OCI-LY7 (cell line): ENCODE measurements around the gene USP37. TPM values are rescaled to one million over a fixed set of nuclear protein-coding genes. Genes with fewer than 3 reads are reported as not detected.

Experiments
- BruUV-seq: library from RNA; stranded (reverse); fragments of 400-500 nt; replicated peaks from 2 replicates; lab custom pipeline; 2021; lab: Mats Ljungman, UMichigan
- CTCF ChIA-PET: fragments of 300-600 bp; sonication (Branson Sonifier 250); formaldehyde crosslinking; loops from one replicate; lab custom pipeline; 2022; ENCODE audit warnings: antibody characterized with exemption; ENCODE audit not compliant: unreplicated experiment; lab: Charles Lee
- POLR2A ChIA-PET: fragments of 300-600 bp; sonication (Branson Sonifier 250); formaldehyde crosslinking; loops from one replicate; lab custom pipeline; 2022; ENCODE audit warnings: antibody characterized with exemption; lab: Charles Lee
- DNase-seq: peaks from one replicate; pipeline ENCODE4 v3.0.0-alpha.2; 2015; ENCODE audit warnings: low spot score
- H2AFZ ChIP-seq: fragments of 200-600 bp; sonication (generic), shearing (Covaris generic); 2 replicates; pipeline ENCODE4 v1.6.1; 2014; ENCODE audit warnings: mild to moderate bottlenecking, antibody characterized with exemption, low read length, moderate library complexity
- H3K27ac ChIP-seq: fragments of 200-600 bp; sonication (generic); 2 replicates; pipeline ENCODE4 v1.5.1; 2014; ENCODE audit warnings: mixed run types, low read depth, mild to moderate bottlenecking, moderate library complexity, low read length, inconsistent platforms; ENCODE audit not compliant: poor library complexity, severe bottlenecking
- H3K36me3 ChIP-seq: fragments of 200-600 bp; sonication (generic); 2 replicates; pipeline ENCODE4 v1.6.1; 2014; ENCODE audit warnings: mild to moderate bottlenecking, antibody characterized with exemption, low read length, moderate library complexity, mixed read lengths; ENCODE audit not compliant: insufficient read depth
- H3K4me1 ChIP-seq: fragments of 200-600 bp; sonication (generic); 2 replicates; pipeline ENCODE4 v1.5.1; 2014; ENCODE audit warnings: mild to moderate bottlenecking, low read length; ENCODE audit not compliant: insufficient read depth, poor library complexity, severe bottlenecking
- H3K4me2 ChIP-seq: fragments of 200-600 bp; sonication (generic); 2 replicates; pipeline ENCODE4 v1.6.1; 2014; ENCODE audit warnings: mild to moderate bottlenecking, low read length
- H3K4me3 ChIP-seq: fragments of 200-600 bp; sonication (generic); 2 replicates; pipeline ENCODE4 v1.5.1; 2014; ENCODE audit warnings: mild to moderate bottlenecking, low read depth, low read length; ENCODE audit not compliant: poor library complexity, severe bottlenecking
- H3K79me2 ChIP-seq: fragments of 200-600 bp; sonication (generic); 2 replicates; pipeline ENCODE4 v1.6.1; 2016; ENCODE audit warnings: low read depth, mild to moderate bottlenecking, low read length, moderate library complexity, mixed read lengths; ENCODE audit not compliant: insufficient read depth
- H3K9me2 ChIP-seq: fragments of 200-600 bp; sonication (generic); 2 replicates; pipeline ENCODE4 v1.6.1; 2016; ENCODE audit warnings: mild to moderate bottlenecking, low read length, mixed read lengths; ENCODE audit not compliant: insufficient read depth
- H3K9me3 ChIP-seq: fragments of 200-600 bp; sonication (generic); 2 replicates; pipeline ENCODE4 v1.6.1; 2014; ENCODE audit warnings: mild to moderate bottlenecking, mixed run types, low read length, mixed read lengths
- H4K20me1 ChIP-seq: fragments of 200-600 bp; sonication (generic); 2 replicates; pipeline ENCODE4 v1.6.1; 2014; ENCODE audit warnings: mild to moderate bottlenecking, antibody characterized with exemption, low read length, moderate library complexity, mixed read lengths; ENCODE audit not compliant: insufficient read depth
- CTCF ChIP-seq: fragments of 200-600 bp; sonication (generic); conservative IDR thresholded peaks from 2 replicates; pipeline ENCODE4 v1.5.1; 2014; ENCODE audit warnings: mild to moderate bottlenecking, antibody characterized with exemption, low read length, moderate library complexity, mixed read lengths
- EZH2phosphoT487 ChIP-seq: fragments of 200-600 bp; sonication (generic); IDR thresholded peaks from 2 replicates; pipeline ENCODE4 v1.6.1; 2018; ENCODE audit warnings: low read depth, borderline replicate concordance, mild to moderate bottlenecking, mixed run types, antibody characterized with exemption, low read length, moderate library complexity, mixed read lengths
- intact Hi-C: fragments of 100-400 bp; cut with micrococcal nuclease; formaldehyde crosslinking; loops from one replicate; pipeline ENCODE4 v1.10.0; 2022; ENCODE audit not compliant: unreplicated experiment
- total RNA-seq, 2 experiments: library from RNA; depleted of rRNA in 1 of 2; stranded (reverse); fragments of >200 nt in 1 of 2; shearing (Covaris generic) in 1 of 2; gene quantifications; 2 replicates each; pipeline ENCODE4 v1.2.3, GENCODE V29; 2014 to 2022

The USP37 gene
- total RNA-seq, 2 experiments from 2014 or later: 23.3 to 32.4 TPM

GRCh38 chr2:218547511-218547910 lies 20.6 kb downstream of the USP37 start:
- Histone ChIP-seq H3K4me2 (no peak overlapping the region), H2AFZ (no peak overlapping the region), H4K20me1 (no peaks in the 10 kb centered on the region), H3K36me3 (peaks cover 84% of the 10 kb centered on the region), H3K4me1 (no peaks in the 10 kb centered on the region), H3K27ac (no peak overlapping the region), H3K79me2 (no peaks in the 10 kb centered on the region), H3K9me2 (no peaks in the 10 kb centered on the region), H3K4me3 (no peak overlapping the region), H3K9me3 (no peaks in the 10 kb centered on the region)
- ChIA-PET POLR2A (interaction anchor here (0.7 to 1.1 kb wide), 2 partner anchors 17 to 39 kb away, joined by 4 to 8 read pairs; no protein-coding TSS in a partner anchor), CTCF (no interaction called here)
- DNase-seq: no peak
- no TSS peak for BruUV-seq
- TF ChIP-seq CTCF (no peak), EZH2phosphoT487 (no peak)
- intact Hi-C loops: no loop called here

- no peak for DNase-seq
- TF ChIP-seq CTCF: no peak
- no peak for TF ChIP-seq EZH2phosphoT487
- Histone ChIP-seq H4K20me1 (no peaks in the 10 kb centered on the region), H3K9me3 (no peaks in the 10 kb centered on the region), H3K4me2 (no peak overlapping the region), H3K4me1 (no peaks in the 10 kb centered on the region), H3K27ac (no peak overlapping the region), H2AFZ (no peak overlapping the region), H3K9me2 (no peaks in the 10 kb centered on the region), H3K79me2 (no peaks in the 10 kb centered on the region), H3K36me3 (peaks cover 85% of the 10 kb centered on the region), H3K4me3 (no peak overlapping the region)
- POLR2A ChIA-PET: no interaction called here
- no TSS peak for BruUV-seq
- CTCF ChIA-PET: no interaction called here
- intact Hi-C loops: no loop called here
Observed at GRCh38 chr2:218546012-218546411, 22.1 kb downstream of the USP37 start.

GRCh38 chr2:218540015-218540414 lies 28.1 kb downstream of the USP37 start:
- no peak overlapping the region for H3K4me2 ChIP-seq
- no peaks in the 10 kb centered on the region for H4K20me1 ChIP-seq
- no peak overlapping the region for H3K27ac ChIP-seq
- H3K4me3 ChIP-seq: no peak overlapping the region
- peaks cover 89% of the 10 kb centered on the region for H3K36me3 ChIP-seq
- no peaks in the 10 kb centered on the region for H3K9me3 ChIP-seq
- no TSS peak for BruUV-seq
- no peak overlapping the region for H2AFZ ChIP-seq
- ChIA-PET CTCF (no interaction called here), POLR2A (interaction anchor here (0.6 to 1.1 kb wide), 3 partner anchors 9 to 55 kb away, joined by 3 read pairs; no protein-coding TSS in a partner anchor)
- H3K4me1 ChIP-seq: no peaks in the 10 kb centered on the region
- H3K9me2 ChIP-seq: no peaks in the 10 kb centered on the region
- no peak for TF ChIP-seq CTCF
- no peak for TF ChIP-seq EZH2phosphoT487
- no peak for DNase-seq
- no peaks in the 10 kb centered on the region for H3K79me2 ChIP-seq
- intact Hi-C loops: no loop called here
